Liver (tissue), 9 donors: ENCODE data around the gene SBF2. TPM values are rescaled to one million over a fixed set of nuclear protein-coding genes. Genes with fewer than 3 reads are reported as not detected.

ENCODE experiments used
- DNase-seq: peaks from one replicate; pipeline ENCODE4 v3.0.0-alpha.2; 2017; ENCODE audit warnings: low spot score
- H3K27ac ChIP-seq, 2 donors: one replicate each; pipeline ENCODE4 v1.7.0; 2013; ENCODE audit warnings: inconsistent platforms in 2 of 2, low read length in 2 of 2, control low read depth in 1 of 2, low read depth in 1 of 2, mild to moderate bottlenecking in 1 of 2
- H3K27me3 ChIP-seq, 4 donors: one replicate each; pipeline versions ENCODE4 v1.6.1 to v1.7.0; 2013; ENCODE audit warnings: low read length in 3 of 4, inconsistent platforms in 1 of 4, mild to moderate bottlenecking in 1 of 4, moderate library complexity in 1 of 4; ENCODE audit not compliant: control insufficient read depth in 4 of 4, insufficient read depth in 4 of 4
- H3K36me3 ChIP-seq, 4 donors: one replicate each; pipeline versions ENCODE4 v1.6.1 to v1.7.0; 2013; ENCODE audit warnings: low read length in 3 of 4, mild to moderate bottlenecking in 3 of 4, low read depth in 1 of 4, moderate library complexity in 1 of 4; ENCODE audit not compliant: control insufficient read depth in 4 of 4, insufficient read depth in 3 of 4
- H3K4me1 ChIP-seq, 4 donors: one replicate each; pipeline versions ENCODE4 v1.6.1 to v1.7.0; 2013; ENCODE audit warnings: low read length in 3 of 4, mild to moderate bottlenecking in 3 of 4, moderate library complexity in 1 of 4; ENCODE audit not compliant: control insufficient read depth in 4 of 4, insufficient read depth in 4 of 4
- H3K4me3 ChIP-seq, 3 donors: one replicate each; pipeline versions ENCODE4 v1.6.1 to v1.7.0; 2013; ENCODE audit warnings: low read length in 3 of 3, control low read depth in 1 of 3, low read depth in 1 of 3, mild to moderate bottlenecking in 1 of 3
- H3K9ac ChIP-seq, 2 donors: one replicate each; pipeline ENCODE4 v1.7.0; 2013; ENCODE audit warnings: low read length in 2 of 2, mild to moderate bottlenecking in 2 of 2, moderate library complexity in 2 of 2, control low read depth in 1 of 2, low read depth in 1 of 2
- H3K9me3 ChIP-seq, 4 donors: one replicate each; pipeline versions ENCODE4 v1.6.1 to v1.7.0; 2013; ENCODE audit warnings: low read length in 3 of 4; ENCODE audit not compliant: control insufficient read depth in 4 of 4
- ATF3 ChIP-seq: IDR thresholded peaks from 2 replicates; pipeline ENCODE4 v1.6.1; 2016; ENCODE audit warnings: antibody characterized with exemption
- EGR1 ChIP-seq, 2 donors: IDR thresholded peaks; 2 replicates each; pipeline ENCODE4 v1.6.1; 2016 to 2018; ENCODE audit warnings: antibody characterized with exemption in 2 of 2, low read depth in 2 of 2
- FOXA1 ChIP-seq: IDR thresholded peaks from 2 replicates; pipeline ENCODE4 v1.6.1; 2016; ENCODE audit warnings: antibody characterized with exemption
- FOXA2 ChIP-seq: IDR thresholded peaks from 2 replicates; pipeline ENCODE4 v1.6.1; 2016; ENCODE audit warnings: antibody characterized with exemption
- GABPA ChIP-seq, 2 donors: IDR thresholded peaks in 1 of 2; conservative IDR thresholded peaks in 1 of 2; 2 replicates each; pipeline ENCODE4 v1.6.1; 2016; ENCODE audit warnings: antibody characterized with exemption in 2 of 2, mild to moderate bottlenecking in 1 of 2, moderate library complexity in 1 of 2
- HNF4A ChIP-seq, 2 donors: conservative IDR thresholded peaks; 2 replicates each; pipeline ENCODE4 v1.6.1; 2016; ENCODE audit warnings: antibody characterized with exemption in 2 of 2, mild to moderate bottlenecking in 2 of 2
- JUND ChIP-seq, 2 donors: IDR thresholded peaks; 2 replicates each; pipeline ENCODE4 v1.6.1; 2016; ENCODE audit warnings: antibody characterized with exemption in 2 of 2
- MAX ChIP-seq: IDR thresholded peaks from 2 replicates; pipeline ENCODE4 v1.6.1; 2016; ENCODE audit warnings: antibody characterized with exemption
- NR2F2 ChIP-seq: IDR thresholded peaks from 2 replicates; pipeline ENCODE4 v1.6.1; 2016; ENCODE audit warnings: antibody characterized with exemption
- RAD21 ChIP-seq, 2 donors: IDR thresholded peaks; 2 replicates each; pipeline ENCODE4 v1.6.1; 2016; ENCODE audit warnings: antibody characterized with exemption in 2 of 2, mild to moderate bottlenecking in 2 of 2
- REST ChIP-seq: IDR thresholded peaks from 2 replicates; pipeline ENCODE4 v1.6.1; 2016; ENCODE audit warnings: antibody characterized with exemption, mild to moderate bottlenecking
- RXRA ChIP-seq, 2 donors: IDR thresholded peaks; 2 replicates each; pipeline ENCODE4 v1.6.1; 2017 to 2018; ENCODE audit warnings: antibody characterized with exemption in 2 of 2, mild to moderate bottlenecking in 1 of 2
- SP1 ChIP-seq: IDR thresholded peaks from 2 replicates; pipeline ENCODE4 v1.6.1; 2018; ENCODE audit warnings: antibody characterized with exemption, mild to moderate bottlenecking
- TAF1 ChIP-seq: conservative IDR thresholded peaks from 2 replicates; pipeline ENCODE4 v1.6.1; 2016; ENCODE audit warnings: antibody characterized with exemption, mild to moderate bottlenecking
- ZBTB33 ChIP-seq: IDR thresholded peaks from 2 replicates; pipeline ENCODE4 v1.6.1; 2016; ENCODE audit warnings: antibody characterized with exemption
- WGBS: extraction: QIAGEN DNeasy Blood & Tissue Kit; methylation state at CpG from one replicate; pipeline ENCODE4 v1.1.7; 2013; 5-methylcytosine and 5-hydroxymethylcytosine counted together
- polyA plus RNA-seq, 2 donors: library from polyadenylated mRNA; stranded (reverse) in 1 of 2; unstranded in 1 of 2; fragments of 200-250 nt in 1 of 2; fragments of >200 nt in 1 of 2; fragmentation: Nextera tagmentation in 1 of 2; extraction: Ambion mirVana in 1 of 2; gene quantifications; one replicate each; pipeline versions ENCODE4 v1.2.1 to v1.2.3, GENCODE V29; 2013 to 2015
- total RNA-seq, 2 donors: library from RNA; depleted of rRNA; stranded (reverse); fragments of >200 nt; gene quantifications; one replicate each; pipeline ENCODE4 v1.2.3, GENCODE V29; 2014
- TF ChIP-seq, protein P1 (sequence below): fragments of 150-350 bp; IDR thresholded peaks from 2 replicates; pipeline ENCODE4 v1.5.1; 2017; ENCODE audit warnings: improper control_type of control experiment, low read depth, low read length; ENCODE audit not compliant: missing input control
- donor health status: healthy.
- donor health status: healthy.
- donor health status: healthy.
- donor health status: healthy.
- donor health status: healthy.

Gene SBF2
- total and polyA plus RNA-seq, 4 donors, result 7.5 to 31.3 (median 14.7) TPM

- WGBS, result 93% methylated on average over 1 of the region's 1 CpG
- H3K9me3 ChIP-seq, result no peaks in the 10 kb centered on the region
- H3K4me3 ChIP-seq, result no peak overlapping the region
- H3K27me3 ChIP-seq, result no peaks in the 10 kb centered on the region
- no peak overlapping the region for H3K27ac ChIP-seq
- H3K9ac ChIP-seq, result no peak overlapping the region
- TF ChIP-seq RXRA (IDR thresholded peaks at IDR 0.05) (no peak), ATF3 (no peak), TAF1 (no peak), REST (no peak), RAD21 (IDR thresholded peaks at IDR 0.05) (no peak), EGR1 (IDR thresholded peaks at IDR 0.05; ENCODE audit: low read depth in 2 of 2) (no peak), FOXA2 (no peak), ZBTB33 (no peak), NR2F2 (no peak), GABPA (IDR thresholded peaks at IDR 0.05 in 1 of 2, conservative IDR thresholded peaks at IDR 0.05 in 1 of 2) (no peak), SP1 (no peak), HNF4A (conservative IDR thresholded peaks at IDR 0.05) (no peak), JUND (IDR thresholded peaks at IDR 0.05) (no peak), FOXA1 (no peak), MAX (no peak)
- TF ChIP-seq, protein P1, sequence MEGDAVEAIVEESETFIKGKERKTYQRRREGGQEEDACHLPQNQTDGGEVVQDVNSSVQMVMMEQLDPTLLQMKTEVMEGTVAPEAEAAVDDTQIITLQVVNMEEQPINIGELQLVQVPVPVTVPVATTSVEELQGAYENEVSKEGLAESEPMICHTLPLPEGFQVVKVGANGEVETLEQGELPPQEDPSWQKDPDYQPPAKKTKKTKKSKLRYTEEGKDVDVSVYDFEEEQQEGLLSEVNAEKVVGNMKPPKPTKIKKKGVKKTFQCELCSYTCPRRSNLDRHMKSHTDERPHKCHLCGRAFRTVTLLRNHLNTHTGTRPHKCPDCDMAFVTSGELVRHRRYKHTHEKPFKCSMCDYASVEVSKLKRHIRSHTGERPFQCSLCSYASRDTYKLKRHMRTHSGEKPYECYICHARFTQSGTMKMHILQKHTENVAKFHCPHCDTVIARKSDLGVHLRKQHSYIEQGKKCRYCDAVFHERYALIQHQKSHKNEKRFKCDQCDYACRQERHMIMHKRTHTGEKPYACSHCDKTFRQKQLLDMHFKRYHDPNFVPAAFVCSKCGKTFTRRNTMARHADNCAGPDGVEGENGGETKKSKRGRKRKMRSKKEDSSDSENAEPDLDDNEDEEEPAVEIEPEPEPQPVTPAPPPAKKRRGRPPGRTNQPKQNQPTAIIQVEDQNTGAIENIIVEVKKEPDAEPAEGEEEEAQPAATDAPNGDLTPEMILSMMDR, result no peak
- H3K4me1 ChIP-seq, result no peaks in the 10 kb centered on the region
- DNase-seq, result no peak
- no peaks in the 10 kb centered on the region for H3K36me3 ChIP-seq
These were observed 235.7 kb downstream of the SBF2 start for GRCh38 chr11:10058356-10058755.
